GM19395 (cell line): ENCODE data around the gene APLP1.
"Not testable (repeated sequence)": the region's sequence is repeated elsewhere in the genome, so short reads cannot be mapped to it uniquely, and the experiment has no call there.

Experiments
- ATAC-seq: cut with Tn5 transposase; IDR thresholded peaks from one replicate; pipeline ENCODE4 v1.9.1; 2021; ENCODE audit warnings: mild to moderate bottlenecking, moderate library complexity; ENCODE audit not compliant: unreplicated experiment

The APLP1 gene

GRCh38 chr19:35852029-35852780, 16.2 kb upstream of the APLP1 start, which contains the start of gene NPHS1:
Gene NPHS1 (minus strand): TSS chr19:35852504. CDS start chr19:35851837, 667 bp downstream.
- ATAC-seq: no peak

GRCh38 chr19:35853038-35853756, 15.2 kb upstream of the APLP1 start:
- no peak for ATAC-seq

GRCh38 chr19:35856546-35857149, 11.7 kb upstream of the APLP1 start, which contains the start of gene KIRREL2:
Gene KIRREL2 (plus strand): TSS chr19:35856911. CDS start chr19:35857120, 209 bp downstream.
- ATAC-seq: no peak

- ATAC-seq: no peak
Measured at GRCh38 chr19:35858311-35858710, 10.1 kb upstream of the APLP1 start.

GRCh38 chr19:35859414-35859813, 9.0 kb upstream of the APLP1 start:
- no peak for ATAC-seq

GRCh38 chr19:35860436-35860817, 7.9 kb upstream of the APLP1 start:
- no peak for ATAC-seq

- ATAC-seq: no peak
Measured at GRCh38 chr19:35860818-35861639, 7.3 kb upstream of the APLP1 start.

GRCh38 chr19:35861640-35862160, 6.7 kb upstream of the APLP1 start:
- no peak for ATAC-seq

- ATAC-seq: no peak
Measured at GRCh38 chr19:35862528-35862927, 5.8 kb upstream of the APLP1 start.

GRCh38 chr19:35863018-35863417, 5.4 kb upstream of the APLP1 start:
- no peak for ATAC-seq

- ATAC-seq: no peak
Measured at GRCh38 chr19:35868823-35869326, 501 bp downstream of the APLP1 start.

GRCh38 chr19:35869327-35870123, 1.2 kb downstream of the APLP1 start:
- no peak for ATAC-seq

GRCh38 chr19:35870124-35870736, 1.9 kb downstream of the APLP1 start:
- ATAC-seq: not testable (repeated sequence)

- ATAC-seq: no peak
Measured at GRCh38 chr19:35870798-35871197, 2.4 kb downstream of the APLP1 start.

- no peak for ATAC-seq
Measured at GRCh38 chr19:35871611-35872010, 3.2 kb downstream of the APLP1 start.

GRCh38 chr19:35872180-35872579, 3.8 kb downstream of the APLP1 start:
- ATAC-seq: no peak

- no peak for ATAC-seq
Measured at GRCh38 chr19:35874392-35874930, 6.1 kb downstream of the APLP1 start.

GRCh38 chr19:35879068-35879467, 10.7 kb downstream of the APLP1 start:
- ATAC-seq: no peak

GRCh38 chr19:35879770-35880317, 11.5 kb downstream of the APLP1 start:
- ATAC-seq: no peak
